HL-60/S4 treated with retinoic acid at 250 ng/mL for 4 days and 3 days (cell line): ENCODE measurements around the gene EPS8L3.
"Not testable (repeated sequence)": the region's sequence is repeated elsewhere in the genome, so short reads cannot be mapped to it uniquely, and the experiment has no call there.

Source experiments
- in situ Hi-C: fragments of 300-500 bp; cut with MboI; formaldehyde crosslinking; loops from 2 replicates; pipeline ENCODE4 v1.7.0; 2022; ENCODE audit warnings: low sequenced_read_pairs

EPS8L3 gene

DNA sequence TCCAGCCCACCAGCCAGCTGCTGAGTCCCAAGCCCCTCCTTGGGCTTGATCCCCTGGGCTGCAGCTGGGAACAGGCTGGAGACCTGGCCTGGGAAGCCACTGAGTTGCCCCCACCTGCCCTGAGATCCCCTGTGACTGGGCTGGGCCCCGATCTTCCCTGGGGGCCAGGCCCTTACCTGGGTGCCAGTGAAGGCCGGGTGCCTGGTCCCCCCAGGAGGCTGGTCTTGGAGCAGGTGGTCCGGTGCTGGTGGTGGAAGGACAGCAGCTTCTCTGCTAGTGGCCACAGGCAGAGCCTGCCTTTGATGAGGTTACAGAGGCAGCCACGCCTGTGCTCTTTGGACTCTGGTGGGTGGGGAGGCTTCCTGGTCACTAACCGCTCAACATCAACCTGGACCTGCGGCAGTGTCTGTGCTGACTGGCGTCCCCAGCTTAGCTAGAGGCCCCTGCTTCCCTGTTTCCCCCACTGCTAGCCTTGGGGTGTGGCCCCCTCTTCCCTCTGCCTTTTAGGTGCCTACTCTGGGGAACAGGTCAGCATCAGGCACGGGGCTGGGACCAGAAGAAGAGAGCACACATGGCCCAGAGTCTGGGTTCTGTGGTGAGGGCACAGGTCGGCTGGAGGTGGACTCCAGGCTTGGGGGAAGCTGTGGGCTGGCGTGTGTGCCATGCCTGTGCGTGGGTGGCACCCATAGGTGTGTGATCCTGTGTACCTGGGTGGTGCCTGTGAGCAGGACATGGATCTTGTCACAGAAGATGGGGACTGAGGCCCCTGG is at the start of gene EPS8L3:
Gene EPS8L3 (minus strand): TSS at position 278 of the 770 bp plus-strand sequence. CDS start 2,174 bp downstream, outside the sequence.
- in situ Hi-C loops = no loop called here

- in situ Hi-C loops = no loop called here
Measured at GRCh38 chr1:109812691-109813393, 49.1 kb upstream of the EPS8L3 start.

DNA sequence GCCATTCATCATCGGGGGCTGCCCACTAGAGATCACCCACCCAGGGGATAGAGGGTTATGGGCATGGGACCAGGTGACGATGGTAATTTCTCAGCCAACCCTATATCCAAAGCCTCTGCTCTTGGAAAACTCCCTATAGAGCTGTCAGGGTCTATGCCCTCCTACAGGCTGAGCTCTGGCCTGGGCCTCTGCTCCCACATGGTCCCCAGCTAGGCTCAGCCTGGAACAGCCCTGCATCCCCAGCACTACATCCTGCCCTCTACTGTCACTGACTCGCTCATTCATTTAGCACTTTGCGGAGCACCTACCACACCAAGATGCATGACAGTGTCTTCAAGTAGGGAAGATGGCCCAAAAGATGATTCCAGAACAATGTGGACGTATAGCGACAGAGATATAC is 45.0 kb upstream of the EPS8L3 start:
- in situ Hi-C loops = no loop called here

GRCh38 chr1:109807822-109808680 is 44.3 kb upstream of the EPS8L3 start:
- in situ Hi-C loops = no loop called here

DNA sequence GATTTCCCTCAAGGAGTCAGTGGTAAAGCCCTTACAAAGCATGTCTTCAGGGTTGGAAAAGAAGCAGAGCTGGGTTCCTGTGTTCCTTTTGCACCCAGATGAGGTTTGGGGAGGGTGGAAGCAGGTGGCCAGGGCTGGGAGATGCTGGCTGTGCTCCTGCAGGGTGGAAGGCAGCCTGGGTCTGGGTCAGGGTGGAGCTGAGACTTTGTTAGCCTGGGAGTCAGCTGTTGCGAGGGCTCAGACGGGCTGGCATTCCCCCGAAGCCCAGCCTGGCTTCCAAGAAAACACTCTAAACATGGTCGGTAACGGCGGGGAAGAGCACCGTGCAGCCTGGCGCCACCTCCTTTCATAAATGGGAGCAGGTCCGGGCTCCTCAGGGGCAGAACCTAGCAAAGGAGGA is 43.7 kb upstream of the EPS8L3 start:
- in situ Hi-C loops = no loop called here

GRCh38 chr1:109806733-109807400 is 43.1 kb upstream of the EPS8L3 start:
- in situ Hi-C loops = no loop called here

DNA sequence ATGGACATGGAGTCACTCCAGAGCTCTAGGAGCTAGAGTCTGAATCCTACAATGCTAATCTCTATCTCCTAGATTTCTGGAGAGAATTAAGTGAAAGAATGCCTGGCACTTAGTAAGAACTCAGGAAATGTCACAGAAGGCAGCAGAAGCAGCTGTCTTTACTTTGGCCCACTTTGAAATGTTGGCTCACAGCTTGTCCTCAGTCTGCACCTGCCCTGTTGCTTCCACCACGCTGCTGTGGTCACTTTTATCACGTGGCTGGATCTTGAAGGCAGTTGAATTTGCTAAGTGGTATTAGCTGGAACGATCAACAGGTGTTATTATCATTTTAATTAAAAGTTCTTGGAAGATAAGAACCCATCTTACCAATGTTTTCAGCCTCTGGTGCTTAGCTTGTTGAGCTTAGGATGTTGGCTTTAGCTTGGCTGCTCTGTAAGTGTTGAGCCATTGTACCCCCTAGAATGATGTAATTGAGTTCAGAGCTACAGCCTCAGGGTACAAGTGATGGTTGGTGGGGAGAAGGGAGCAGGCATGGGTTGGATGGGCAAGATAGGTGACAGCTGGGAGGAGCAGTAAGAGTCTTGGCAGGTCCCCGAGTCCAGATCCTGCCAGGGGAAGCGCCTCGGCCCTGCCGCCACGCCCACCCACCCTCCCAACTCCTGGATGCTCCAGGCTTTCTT is 41.9 kb upstream of the EPS8L3 start:
- in situ Hi-C loops = no loop called here

DNA sequence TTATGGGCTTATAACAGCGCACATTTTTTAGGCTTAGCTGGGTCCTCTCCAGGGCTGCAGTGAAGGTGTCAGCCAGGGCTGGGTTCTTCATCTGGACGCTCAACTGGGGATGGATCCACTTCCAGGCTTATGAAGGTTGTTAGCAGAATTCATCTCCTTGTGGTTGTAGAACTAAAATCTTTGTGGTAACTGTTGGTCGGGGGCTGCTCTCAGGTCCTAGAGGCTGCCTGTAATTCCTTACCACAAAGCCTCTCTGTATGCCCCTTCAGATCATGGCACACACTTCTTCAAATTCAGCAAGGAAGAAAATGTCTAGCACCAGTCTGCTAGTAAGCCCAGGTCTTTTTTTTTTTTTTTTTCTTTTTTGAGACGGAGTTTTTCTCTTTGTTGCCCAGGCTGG is 40.9 kb upstream of the EPS8L3 start:
- in situ Hi-C loops = no loop called here

- in situ Hi-C loops = no loop called here
Measured at GRCh38 chr1:109803901-109804331, 40.2 kb upstream of the EPS8L3 start.

GRCh38 chr1:109802901-109803561 is 39.3 kb upstream of the EPS8L3 start:
- in situ Hi-C loops = no loop called here

- in situ Hi-C loops = no loop called here
Measured at GRCh38 chr1:109802136-109802900, 38.6 kb upstream of the EPS8L3 start.

GRCh38 chr1:109801791-109802135 is 38.0 kb upstream of the EPS8L3 start:
- in situ Hi-C loops = no loop called here

DNA sequence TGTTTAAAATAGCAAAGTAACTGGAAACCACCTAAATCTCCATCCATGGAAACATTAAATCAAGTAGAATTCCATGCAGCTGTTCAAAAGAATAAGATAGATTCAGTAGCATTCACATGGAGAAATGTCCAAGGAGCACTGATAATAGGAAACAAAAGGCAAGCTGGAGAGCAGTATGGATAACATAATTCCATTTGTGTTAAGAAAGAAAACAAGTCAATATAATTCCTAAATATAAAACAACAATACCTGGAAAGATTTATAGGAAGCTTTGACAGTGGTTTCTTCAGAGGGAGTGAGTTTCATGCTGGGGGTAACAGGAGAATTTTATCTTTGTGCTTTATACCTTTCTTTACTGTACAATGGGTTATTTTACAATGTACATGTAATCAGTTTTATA is 36.6 kb upstream of the EPS8L3 start:
- in situ Hi-C loops = no loop called here

GRCh38 chr1:109799445-109799844 is 35.7 kb upstream of the EPS8L3 start:
- in situ Hi-C loops = no loop called here

- in situ Hi-C loops = not testable (repeated sequence)
Measured at GRCh38 chr1:109797303-109797595, 33.5 kb upstream of the EPS8L3 start.

- in situ Hi-C loops = no loop called here
Measured at GRCh38 chr1:109796484-109797302, 33.0 kb upstream of the EPS8L3 start.

DNA sequence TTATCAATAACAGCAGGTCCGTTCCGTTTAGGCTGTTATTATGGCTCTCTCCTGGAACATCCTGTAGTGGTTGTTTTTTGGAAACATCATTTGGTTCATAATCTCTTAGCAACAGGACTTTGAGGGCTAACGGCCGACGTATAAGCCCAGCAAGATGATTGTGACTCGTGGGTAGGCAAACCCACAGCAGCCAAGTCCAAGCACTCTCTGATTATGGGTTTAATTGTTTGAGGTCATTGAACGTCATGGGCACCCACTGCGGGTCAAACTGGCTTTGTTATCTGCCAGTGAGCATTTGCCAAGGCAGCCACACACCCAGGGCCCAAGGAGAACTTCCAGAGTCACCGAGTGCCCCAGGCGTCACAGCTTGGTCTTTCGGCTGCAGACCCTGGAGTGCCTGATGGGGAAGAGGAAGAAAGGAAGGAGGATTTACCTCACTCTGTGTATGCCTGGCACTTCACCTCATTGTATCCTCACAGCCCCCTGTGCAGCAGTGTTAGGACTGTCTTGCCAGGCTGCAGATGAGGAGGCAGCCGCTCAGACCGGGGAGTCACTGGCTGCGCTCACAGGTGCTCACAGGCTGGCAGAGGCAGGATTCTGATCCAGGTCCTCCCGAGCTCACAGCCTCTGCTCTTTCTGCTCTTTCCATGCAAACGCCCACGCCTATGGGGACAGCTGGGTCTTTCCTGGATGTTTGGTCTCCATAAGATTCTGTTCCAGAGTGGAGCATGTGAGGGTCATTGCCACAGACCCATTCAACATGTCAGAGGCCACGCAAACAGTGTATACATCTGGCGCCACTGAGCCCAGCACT is 30.8 kb upstream of the EPS8L3 start:
- in situ Hi-C loops = no loop called here
